Body of pancreas (tissue), 4 donors: Measurements from ENCODE around the gene IER5. TPM values are rescaled to one million over a fixed set of nuclear protein-coding genes. Genes with fewer than 3 reads are reported as not detected.

Experiments used
- ATAC-seq: fragments of 150-250 bp; one replicate; pipeline ENCODE4 v1.9.1; 2016
- DNase-seq, 4 donors: peaks; one replicate each; pipeline ENCODE4 v3.0.0-alpha.2; 2019
- H3K27ac ChIP-seq, 4 donors: fragments of 200-600 bp; sonication (generic); 1 replicate in 3 of 4; 2 replicates in 1 of 4; pipeline versions ENCODE4 v1.5.1 to v1.6.1; 2016 to 2019; ENCODE audit warnings: mild to moderate bottlenecking in 1 of 4, mixed read lengths in 1 of 4, moderate library complexity in 1 of 4
- H3K27me3 ChIP-seq, 2 donors: fragments of 200-600 bp; sonication (generic); one replicate each; pipeline ENCODE4 v1.6.0; 2016; ENCODE audit warnings: mild to moderate bottlenecking in 1 of 2
- H3K36me3 ChIP-seq, 2 donors: fragments of 200-600 bp; sonication (generic); replicated peaks in 1 of 2; 2 replicates each; pipeline ENCODE4 v1.5.1; 2016; ENCODE audit warnings: low read depth in 2 of 2; ENCODE audit not compliant: insufficient read depth in 1 of 2
- H3K4me1 ChIP-seq: fragments of 200-600 bp; sonication (generic); one replicate; pipeline ENCODE4 v1.6.0; 2016
- H3K4me3 ChIP-seq, 2 donors: fragments of 200-600 bp; sonication (generic); 1 replicate in 1 of 2; 2 replicates in 1 of 2; pipeline ENCODE4 v1.5.1; 2016 to 2019
- H3K9me3 ChIP-seq, 3 donors: fragments of 200-600 bp; sonication (generic); 1 replicate in 2 of 3; 2 replicates in 1 of 3; pipeline ENCODE4 v1.5.1; 2016
- POLR2A ChIP-seq, 3 donors: fragments of 450-650 bp; IDR thresholded peaks; one replicate each; pipeline ENCODE4 v1.6.1; 2016; ENCODE audit warnings: antibody characterized with exemption in 3 of 3, mild to moderate bottlenecking in 2 of 3
- WGBS, 2 donors: methylation state at CpG; one replicate each; pipeline ENCODE4 v1.1.5; 2017; 5-methylcytosine and 5-hydroxymethylcytosine counted together
- intact Hi-C: fragments of 100-400 bp; cut with DNase I; formaldehyde crosslinking; loops from one replicate; pipeline ENCODE4 v1.15.1; 2023
- total RNA-seq, 2 donors: library from RNA; depleted of rRNA; stranded (reverse); fragments of >200 nt; gene quantifications; one replicate each; pipeline ENCODE4 v1.1.0, GENCODE V29; 2016
- TF ChIP-seq, protein P1 (sequence below), 7 experiments: fragments of 450-650 bp in 4 of 7; fragments of 200-600 bp in 3 of 7; sonication (generic) in 3 of 7; IDR thresholded peaks; one replicate each; pipeline ENCODE4 v1.5.1; 2016 to 2019; ENCODE audit warnings: antibody characterized with exemption in 7 of 7

The IER5 gene
- total RNA-seq, 2 donors from 2014 or later = 6.6 to 6.7 TPM

DNA sequence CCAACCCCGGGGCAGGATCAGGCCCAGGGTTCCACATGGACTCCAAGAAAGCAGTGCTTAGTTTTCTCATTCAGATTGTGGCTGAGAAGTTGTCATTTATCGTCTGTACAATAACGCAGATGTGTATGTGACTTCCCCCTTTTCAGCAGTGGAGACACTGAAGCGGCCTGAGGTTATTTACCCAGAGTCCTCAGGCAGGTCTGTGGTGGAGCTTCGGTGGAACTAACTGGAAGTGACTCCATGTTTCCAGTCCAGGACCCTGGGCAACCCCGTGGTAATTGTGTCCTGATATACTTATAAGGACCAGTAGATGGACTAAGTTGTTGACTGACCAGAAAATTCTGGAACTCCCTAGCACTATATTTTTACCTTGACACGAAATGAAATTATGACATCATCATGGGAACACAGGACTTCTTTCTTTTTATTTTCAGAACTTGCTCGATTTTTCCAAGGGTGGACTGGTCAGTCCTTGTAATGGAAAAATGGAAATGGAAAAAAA is 1.0 kb upstream of the IER5 start:
- 62 to 78% methylated on average over 7 to 8 of the region's 8 CpGs for WGBS, 2 donors
- DNase-seq = peak in 1 of 4 donors; percentile 57
- peak overlapping the region in 1 of 4 donors; percentile 37 for H3K27ac ChIP-seq
- no peak overlapping the region for H3K4me3 ChIP-seq
- no peak for TF ChIP-seq POLR2A (IDR thresholded peaks at IDR 0.05)
- TF ChIP-seq, protein P1, sequence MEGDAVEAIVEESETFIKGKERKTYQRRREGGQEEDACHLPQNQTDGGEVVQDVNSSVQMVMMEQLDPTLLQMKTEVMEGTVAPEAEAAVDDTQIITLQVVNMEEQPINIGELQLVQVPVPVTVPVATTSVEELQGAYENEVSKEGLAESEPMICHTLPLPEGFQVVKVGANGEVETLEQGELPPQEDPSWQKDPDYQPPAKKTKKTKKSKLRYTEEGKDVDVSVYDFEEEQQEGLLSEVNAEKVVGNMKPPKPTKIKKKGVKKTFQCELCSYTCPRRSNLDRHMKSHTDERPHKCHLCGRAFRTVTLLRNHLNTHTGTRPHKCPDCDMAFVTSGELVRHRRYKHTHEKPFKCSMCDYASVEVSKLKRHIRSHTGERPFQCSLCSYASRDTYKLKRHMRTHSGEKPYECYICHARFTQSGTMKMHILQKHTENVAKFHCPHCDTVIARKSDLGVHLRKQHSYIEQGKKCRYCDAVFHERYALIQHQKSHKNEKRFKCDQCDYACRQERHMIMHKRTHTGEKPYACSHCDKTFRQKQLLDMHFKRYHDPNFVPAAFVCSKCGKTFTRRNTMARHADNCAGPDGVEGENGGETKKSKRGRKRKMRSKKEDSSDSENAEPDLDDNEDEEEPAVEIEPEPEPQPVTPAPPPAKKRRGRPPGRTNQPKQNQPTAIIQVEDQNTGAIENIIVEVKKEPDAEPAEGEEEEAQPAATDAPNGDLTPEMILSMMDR (IDR thresholded peaks at IDR 0.05) = no peak
- no peaks in the 10 kb centered on the region for H3K9me3 ChIP-seq
- intact Hi-C loops = loop anchor here (5.0 kb wide), 1 partner anchor 55 kb away; no protein-coding TSS in a partner anchor
- no peaks in the 10 kb centered on the region for H3K27me3 ChIP-seq
- no peaks in the 10 kb centered on the region for H3K36me3 ChIP-seq
- ATAC-seq = no peak
- peaks cover 34% of the 10 kb centered on the region for H3K4me1 ChIP-seq

DNA sequence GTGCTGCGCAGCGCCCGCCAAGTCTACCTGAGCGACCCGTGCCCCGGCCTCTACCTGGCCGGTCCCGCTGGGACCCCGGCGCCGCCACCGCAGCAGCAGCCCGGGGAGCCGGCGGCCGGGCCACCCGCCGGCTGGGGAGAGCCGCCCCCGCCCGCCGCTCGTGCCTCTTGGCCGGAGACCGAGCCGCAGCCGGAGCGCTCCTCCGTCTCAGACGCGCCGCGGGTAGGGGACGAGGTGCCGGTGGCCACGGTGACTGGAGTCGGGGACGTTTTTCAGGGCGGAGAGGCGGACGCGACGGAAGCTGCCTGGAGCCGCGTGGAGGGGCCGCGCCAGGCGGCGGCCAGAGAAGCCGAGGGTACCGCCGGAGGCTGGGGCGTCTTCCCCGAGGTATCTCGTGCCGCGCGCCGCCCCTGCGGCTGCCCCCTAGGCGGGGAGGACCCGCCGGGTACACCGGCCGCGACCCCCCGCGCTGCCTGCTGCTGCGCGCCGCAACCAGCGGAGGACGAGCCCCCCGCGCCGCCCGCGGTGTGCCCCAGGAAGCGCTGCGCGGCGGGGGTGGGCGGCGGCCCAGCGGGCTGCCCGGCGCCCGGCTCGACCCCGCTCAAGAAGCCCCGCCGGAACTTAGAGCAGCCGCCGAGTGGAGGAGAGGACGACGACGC is 646 bp downstream of the IER5 start:
- H3K4me3 ChIP-seq = peak overlapping the region in 1 of 2 donors; percentile 65
- H3K27ac ChIP-seq = peak overlapping the region; percentile 59 to 81 (median 74)
- TF ChIP-seq POLR2A (IDR thresholded peaks at IDR 0.05) = no peak
- TF ChIP-seq, protein P1 (IDR thresholded peaks at IDR 0.05) = no peak
- H3K9me3 ChIP-seq = no peaks in the 10 kb centered on the region
- DNase-seq (peak; percentile 25 to 42 (median 38)), ATAC-seq (peak; percentile 25)
- WGBS, 2 donors = 0% methylated on average over 75 of the region's 97 CpGs; no CpG with 5 or more reads in 1 of the 2 donors
- no peaks in the 10 kb centered on the region for H3K27me3 ChIP-seq
- peaks cover 37% of the 10 kb centered on the region for H3K4me1 ChIP-seq
- intact Hi-C loops = loop anchor here (5.0 kb wide), 1 partner anchor 53 kb away; no protein-coding TSS in a partner anchor
- no peaks in the 10 kb centered on the region for H3K36me3 ChIP-seq

DNA sequence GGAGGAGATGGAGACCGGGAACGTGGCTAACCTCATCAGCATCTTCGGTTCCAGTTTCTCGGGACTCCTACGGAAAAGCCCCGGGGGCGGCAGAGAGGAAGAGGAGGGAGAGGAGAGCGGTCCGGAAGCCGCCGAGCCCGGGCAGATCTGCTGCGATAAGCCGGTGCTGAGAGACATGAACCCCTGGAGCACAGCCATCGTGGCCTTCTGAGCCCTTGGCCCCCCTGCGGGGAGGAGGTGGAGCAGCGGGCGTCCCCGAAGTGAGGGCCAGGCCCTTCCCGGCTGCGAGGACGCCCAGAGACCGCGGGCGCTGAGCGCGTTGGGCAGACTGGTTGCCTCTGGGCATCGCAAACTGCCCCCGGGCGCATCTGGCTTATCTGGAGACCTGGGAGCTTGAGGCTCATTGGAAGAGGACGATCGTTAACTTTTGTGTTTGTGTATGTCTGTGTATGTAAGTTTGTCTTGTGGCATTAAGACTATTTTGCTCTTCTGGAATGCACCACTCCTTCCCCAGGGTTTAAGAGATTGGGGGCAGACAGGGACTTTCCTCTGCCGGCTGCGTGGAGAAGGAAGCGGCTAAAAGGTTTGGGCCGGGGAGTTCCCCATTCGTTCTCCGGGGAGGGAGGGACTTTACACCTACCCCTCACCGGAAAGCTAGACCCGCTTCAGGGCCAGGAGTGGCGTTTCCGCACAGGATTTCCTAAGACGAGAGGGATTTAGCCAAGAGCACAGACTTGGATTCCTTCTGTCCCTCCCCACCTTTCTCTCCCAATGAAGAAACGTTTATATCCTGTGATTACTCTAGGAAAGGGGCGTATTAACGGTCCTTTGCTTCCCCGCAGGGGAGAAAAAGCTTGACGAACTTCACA is 1.4 kb downstream of the IER5 start:
- intact Hi-C loops = loop anchor here (5.0 kb wide), 1 partner anchor 52 kb away; no protein-coding TSS in a partner anchor
- ATAC-seq (peak; percentile 31), DNase-seq (peak; percentile 60 to 76 (median 66))
- Histone ChIP-seq H3K36me3 (no peaks in the 10 kb centered on the region), H3K27me3 (no peaks in the 10 kb centered on the region), H3K4me1 (peaks cover 37% of the 10 kb centered on the region), H3K9me3 (no peaks in the 10 kb centered on the region), H3K4me3 (peak overlapping the region; percentile 13 to 65), H3K27ac (peak overlapping the region; percentile 5 to 81 (median 74))
- WGBS, 2 donors = 12 to 55% methylated on average over 16 to 48 of the region's 48 CpGs
- TF ChIP-seq POLR2A (IDR thresholded peaks at IDR 0.05) = peak in 2 of 3 donors; percentile 38 to 45
- TF ChIP-seq, protein P1 (IDR thresholded peaks at IDR 0.05) = no peak

DNA sequence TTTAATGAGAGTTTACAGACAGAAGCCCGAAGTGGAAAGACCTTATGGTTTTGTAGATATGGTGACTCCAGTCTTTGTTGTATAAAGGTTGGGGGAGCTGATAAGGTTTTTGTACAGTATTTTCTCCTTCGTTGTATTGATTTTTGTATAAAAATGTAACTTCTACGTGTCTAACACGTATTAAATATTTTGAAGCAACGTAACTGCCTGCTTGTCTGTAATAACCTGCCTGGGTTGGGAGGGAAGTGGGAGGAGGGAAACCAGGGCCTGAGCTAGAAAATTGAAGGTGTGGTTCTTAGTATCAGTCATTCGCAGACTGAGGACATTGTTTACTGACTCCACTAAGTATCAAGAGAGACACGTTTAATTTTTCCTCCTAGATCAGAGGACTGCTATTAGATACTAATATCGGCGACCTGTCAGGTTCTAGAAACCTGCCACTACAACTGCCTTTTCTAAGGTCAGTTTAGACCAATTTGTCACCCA is 2.2 kb downstream of the IER5 start:
- no peak for TF ChIP-seq POLR2A (IDR thresholded peaks at IDR 0.05)
- TF ChIP-seq, protein P1 (IDR thresholded peaks at IDR 0.05) = no peak
- ATAC-seq (no peak), DNase-seq (no peak)
- intact Hi-C loops = no loop called here
- Histone ChIP-seq H3K27ac (peak overlapping the region in 3 of 4 donors; percentile 67 to 81 (median 80)), H3K4me1 (peaks cover 37% of the 10 kb centered on the region), H3K9me3 (no peaks in the 10 kb centered on the region), H3K4me3 (peak overlapping the region in 1 of 2 donors; percentile 65), H3K36me3 (no peaks in the 10 kb centered on the region), H3K27me3 (no peaks in the 10 kb centered on the region)
- 34 to 42% methylated on average over 9 of the region's 9 CpGs for WGBS, 2 donors
